Neural progenitor cell (in vitro differentiated cells): ENCODE measurements around the gene C4BPA. TPM values are rescaled to one million over a fixed set of nuclear protein-coding genes. Genes with fewer than 3 reads are reported as not detected.
A peak's percentile ranks its signal among the peaks of the same experiment; 100 is the strongest.

Source experiments
- DNase-seq: peaks from one replicate; pipeline ENCODE4 v3.0.0-alpha.2; 2016; ENCODE audit warnings: low spot score
- H2AFZ ChIP-seq: fragments of 200-600 bp; sonication (generic); replicated peaks from 2 replicates; pipeline ENCODE4 v1.6.1; 2016; ENCODE audit warnings: antibody characterized with exemption
- H3F3A ChIP-seq: fragments of 200-600 bp; sonication (generic); 2 replicates; pipeline ENCODE4 v1.6.1; 2016; ENCODE audit warnings: antibody characterized with exemption, low read depth
- H3K27ac ChIP-seq: fragments of 200-600 bp; sonication (generic); 2 replicates; pipeline ENCODE4 v1.5.1; 2016; ENCODE audit warnings: mild to moderate bottlenecking
- H3K27me3 ChIP-seq: fragments of 200-600 bp; sonication (generic); 2 replicates; pipeline ENCODE4 v1.6.1; 2016; ENCODE audit warnings: mild to moderate bottlenecking, moderate library complexity
- H3K36me3 ChIP-seq: fragments of 200-600 bp; sonication (generic); 2 replicates; pipeline ENCODE4 v1.5.1; 2016
- H3K4me1 ChIP-seq: fragments of 200-600 bp; sonication (generic); 2 replicates; pipeline ENCODE4 v1.6.1; 2016; ENCODE audit warnings: mixed run types
- H3K4me2 ChIP-seq: fragments of 200-600 bp; sonication (generic); 2 replicates; pipeline ENCODE4 v1.6.1; 2016
- H3K4me3 ChIP-seq: fragments of 200-600 bp; sonication (generic); 2 replicates; pipeline ENCODE4 v1.5.1; 2016
- H3K79me2 ChIP-seq: fragments of 200-600 bp; sonication (generic); 2 replicates; pipeline ENCODE4 v1.6.1; 2016; ENCODE audit warnings: low read depth
- H3K9ac ChIP-seq: fragments of 200-600 bp; sonication (generic); 2 replicates; pipeline ENCODE4 v1.6.1; 2016
- H3K9me3 ChIP-seq: fragments of 200-600 bp; sonication (generic); 2 replicates; pipeline ENCODE4 v1.5.1; 2016; ENCODE audit warnings: low read depth
- H4K20me1 ChIP-seq: fragments of 200-600 bp; sonication (generic); 2 replicates; pipeline ENCODE4 v1.6.1; 2016; ENCODE audit warnings: low read depth
- H3K27ac Mint-ChIP-seq: 3 replicates; pipeline ENCODE4 v1.8.0; 2021; ENCODE audit warnings: mixed read lengths
- H3K27me3 Mint-ChIP-seq: 2 replicates; pipeline ENCODE4 v1.8.0; 2022; ENCODE audit warnings: low read depth, mild to moderate bottlenecking, inconsistent platforms, moderate library complexity, mixed read lengths; ENCODE audit not compliant: insufficient read depth
- H3K36me3 Mint-ChIP-seq: 3 replicates; pipeline ENCODE4 v1.8.0; 2021; ENCODE audit warnings: mixed read lengths
- H3K4me1 Mint-ChIP-seq: 3 replicates; pipeline ENCODE4 v1.8.0; 2021; ENCODE audit warnings: mixed read lengths
- H3K4me3 Mint-ChIP-seq: 3 replicates; pipeline ENCODE4 v1.8.0; 2021; ENCODE audit warnings: mild to moderate bottlenecking, moderate library complexity, mixed read lengths
- H3K9me3 Mint-ChIP-seq: 3 replicates; pipeline ENCODE4 v1.8.0; 2020; ENCODE audit warnings: mixed read lengths
- CTCF ChIP-seq: fragments of 200-600 bp; sonication (generic); IDR thresholded peaks from 2 replicates; pipeline ENCODE4 v1.5.1; 2017; ENCODE audit warnings: antibody characterized with exemption, mild to moderate bottlenecking
- EZH2 ChIP-seq: fragments of 200-600 bp; sonication (generic); IDR thresholded peaks from 2 replicates; pipeline ENCODE4 v1.6.1; 2017; ENCODE audit warnings: antibody characterized with exemption, mild to moderate bottlenecking, moderate library complexity
- EZH2phosphoT487 ChIP-seq: fragments of 200-600 bp; sonication (generic); IDR thresholded peaks from 2 replicates; pipeline ENCODE4 v1.6.1; 2017; ENCODE audit warnings: antibody characterized with exemption
- total RNA-seq: library from RNA; depleted of rRNA; stranded (reverse); fragments of >200 nt; gene quantifications from 2 replicates; pipeline ENCODE4 v1.2.3, GENCODE V29; 2015; ENCODE audit warnings: low replicate concordance

C4BPA gene
- total RNA-seq, 1 donor from 2014 or later = not detected

- H3K9ac ChIP-seq = no peak overlapping the region
- Mint-ChIP-seq H3K27me3 (peaks cover 2% of the 10 kb centered on the region), H3K4me3 (no peak overlapping the region), H3K27ac (no peak overlapping the region), H3K9me3 (no peaks in the 10 kb centered on the region), H3K4me1 (peaks cover 2% of the 10 kb centered on the region), H3K36me3 (peaks cover 1% of the 10 kb centered on the region)
- DNase-seq = no peak
- H3K9me3 ChIP-seq = no peaks in the 10 kb centered on the region
- TF ChIP-seq EZH2 = no peak
- TF ChIP-seq EZH2phosphoT487 = no peak
- no peak for TF ChIP-seq CTCF
- H3K36me3 ChIP-seq = no peaks in the 10 kb centered on the region
- no peak overlapping the region for H3K4me2 ChIP-seq
- H3K27ac ChIP-seq = no peak overlapping the region
- no peaks in the 10 kb centered on the region for H3K27me3 ChIP-seq
- H3F3A ChIP-seq = no peaks in the 10 kb centered on the region
- H3K4me3 ChIP-seq = no peak overlapping the region
- no peaks in the 10 kb centered on the region for H3K4me1 ChIP-seq
- no peak overlapping the region for H2AFZ ChIP-seq
- H3K79me2 ChIP-seq = no peaks in the 10 kb centered on the region
- H4K20me1 ChIP-seq = no peaks in the 10 kb centered on the region
Measured at GRCh38 chr1:207077012-207077411, 27.0 kb upstream of the C4BPA start.

- Histone ChIP-seq H3K4me1 (no peaks in the 10 kb centered on the region), H3K27me3 (no peaks in the 10 kb centered on the region), H3K36me3 (no peaks in the 10 kb centered on the region), H3K4me2 (no peak overlapping the region), H3K4me3 (no peak overlapping the region), H3F3A (no peaks in the 10 kb centered on the region), H4K20me1 (no peaks in the 10 kb centered on the region), H3K9ac (no peak overlapping the region), H3K27ac (no peak overlapping the region), H3K79me2 (no peaks in the 10 kb centered on the region), H3K9me3 (no peaks in the 10 kb centered on the region), H2AFZ (no peak overlapping the region)
- Mint-ChIP-seq H3K27me3 (peaks cover 2% of the 10 kb centered on the region), H3K27ac (no peak overlapping the region), H3K4me1 (peaks cover 2% of the 10 kb centered on the region), H3K9me3 (no peaks in the 10 kb centered on the region), H3K4me3 (no peak overlapping the region), H3K36me3 (peaks cover 1% of the 10 kb centered on the region)
- peak; percentile 66 for DNase-seq
- TF ChIP-seq EZH2 (no peak), CTCF (peak; percentile 82)
Measured at GRCh38 chr1:207077470-207078377, 26.3 kb upstream of the C4BPA start.

GRCh38 chr1:207078578-207079132, 25.4 kb upstream of the C4BPA start:
- no peaks in the 10 kb centered on the region for H3F3A ChIP-seq
- H3K4me3 Mint-ChIP-seq = no peak overlapping the region
- no peak overlapping the region for H3K9ac ChIP-seq
- H3K27ac ChIP-seq = no peak overlapping the region
- peaks cover 2% of the 10 kb centered on the region for H3K4me1 Mint-ChIP-seq
- no peaks in the 10 kb centered on the region for H4K20me1 ChIP-seq
- no peak for DNase-seq
- H3K36me3 Mint-ChIP-seq = no peaks in the 10 kb centered on the region
- H3K4me1 ChIP-seq = no peaks in the 10 kb centered on the region
- H3K79me2 ChIP-seq = no peaks in the 10 kb centered on the region
- H3K9me3 ChIP-seq = no peaks in the 10 kb centered on the region
- no peak overlapping the region for H3K4me2 ChIP-seq
- H3K27ac Mint-ChIP-seq = no peak overlapping the region
- H3K4me3 ChIP-seq = no peak overlapping the region
- H3K9me3 Mint-ChIP-seq = no peaks in the 10 kb centered on the region
- TF ChIP-seq EZH2phosphoT487 (no peak), CTCF (no peak), EZH2 (no peak)
- peaks cover 2% of the 10 kb centered on the region for H3K27me3 Mint-ChIP-seq
- no peaks in the 10 kb centered on the region for H3K36me3 ChIP-seq
- H2AFZ ChIP-seq = no peak overlapping the region
- H3K27me3 ChIP-seq = no peaks in the 10 kb centered on the region
